HG02970 (cell line): ENCODE measurements around the gene AHCTF1.
"Not testable (repeated sequence)": the region's sequence is repeated elsewhere in the genome, so short reads cannot be mapped to it uniquely, and the experiment has no call there.

ENCODE experiments used
- ATAC-seq: cut with Tn5 transposase; IDR thresholded peaks from one replicate; pipeline ENCODE4 v1.9.1; 2021; ENCODE audit warnings: mild to moderate bottlenecking, moderate library complexity, moderate number of reproducible peaks; ENCODE audit not compliant: unreplicated experiment, low FRiP score

The AHCTF1 gene

DNA sequence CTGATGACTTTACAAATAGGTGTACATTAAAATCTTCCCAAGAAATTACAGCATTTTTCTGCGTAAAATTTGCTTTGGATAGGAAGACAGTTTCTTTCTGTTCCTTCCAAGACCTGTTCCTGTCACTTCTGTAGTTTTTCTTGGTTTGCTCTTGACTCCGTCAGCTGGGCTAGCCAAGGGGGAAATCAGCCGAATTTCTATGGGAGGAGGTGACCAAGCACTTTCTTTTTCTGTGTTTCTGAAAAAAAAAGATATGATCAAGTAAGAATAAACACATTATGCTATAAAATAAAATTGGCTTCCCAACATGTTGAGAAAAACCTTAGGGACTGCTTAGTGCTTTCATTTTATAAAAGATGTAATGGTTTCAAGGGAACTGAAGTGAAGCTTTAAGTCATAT is 91.0 kb downstream of the AHCTF1 start:
- ATAC-seq, result not testable (repeated sequence)

DNA sequence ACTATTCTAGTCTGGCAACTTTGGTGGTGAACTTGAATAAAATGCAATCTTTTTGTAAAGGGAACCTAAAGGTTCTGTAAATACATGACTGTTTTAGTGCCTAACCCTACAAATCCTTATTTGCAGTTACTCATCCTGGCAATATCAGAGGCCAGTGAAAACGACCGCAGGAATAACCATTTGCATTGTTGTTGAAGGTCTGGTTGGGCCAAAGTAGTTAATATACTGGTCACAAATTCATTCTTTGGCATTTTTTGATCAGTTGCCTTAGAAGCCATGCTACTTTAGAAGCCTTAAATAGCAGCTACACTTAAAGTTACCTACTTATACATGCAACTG is 93.7 kb downstream of the AHCTF1 start:
- ATAC-seq, result no peak

DNA sequence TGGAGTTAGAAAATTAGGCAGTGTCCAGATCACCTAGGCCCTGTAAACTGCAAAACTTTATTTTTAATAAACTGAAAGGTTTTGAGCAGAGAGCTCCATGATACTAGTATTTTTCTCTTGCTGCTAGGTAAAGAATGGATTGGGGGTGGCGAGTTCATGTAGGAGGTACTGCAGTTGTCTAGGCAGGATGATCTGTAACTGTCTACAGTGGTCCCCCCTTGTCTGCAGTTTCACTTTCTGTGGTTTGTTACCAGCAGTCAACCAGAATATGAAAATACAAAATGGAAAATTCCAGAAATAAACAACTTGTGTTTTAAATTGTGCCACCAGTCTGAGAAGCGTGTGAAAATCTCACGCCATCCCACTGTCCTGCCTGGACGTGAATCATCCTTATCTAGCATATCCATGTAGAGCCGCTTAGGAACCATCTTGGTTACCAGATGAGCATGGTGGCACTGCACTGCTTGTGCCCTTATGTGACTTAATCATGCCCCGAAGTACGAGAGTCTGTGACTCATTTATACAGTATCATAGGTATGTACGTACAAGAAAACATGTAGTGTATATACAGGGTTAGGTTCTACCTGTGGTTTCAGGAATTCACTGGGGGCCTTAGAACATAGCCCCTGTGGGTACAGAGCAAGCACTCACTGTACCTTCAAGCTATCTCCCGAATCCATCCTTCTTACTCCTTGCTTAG is 94.2 kb downstream of the AHCTF1 start:
- ATAC-seq, result no peak

DNA sequence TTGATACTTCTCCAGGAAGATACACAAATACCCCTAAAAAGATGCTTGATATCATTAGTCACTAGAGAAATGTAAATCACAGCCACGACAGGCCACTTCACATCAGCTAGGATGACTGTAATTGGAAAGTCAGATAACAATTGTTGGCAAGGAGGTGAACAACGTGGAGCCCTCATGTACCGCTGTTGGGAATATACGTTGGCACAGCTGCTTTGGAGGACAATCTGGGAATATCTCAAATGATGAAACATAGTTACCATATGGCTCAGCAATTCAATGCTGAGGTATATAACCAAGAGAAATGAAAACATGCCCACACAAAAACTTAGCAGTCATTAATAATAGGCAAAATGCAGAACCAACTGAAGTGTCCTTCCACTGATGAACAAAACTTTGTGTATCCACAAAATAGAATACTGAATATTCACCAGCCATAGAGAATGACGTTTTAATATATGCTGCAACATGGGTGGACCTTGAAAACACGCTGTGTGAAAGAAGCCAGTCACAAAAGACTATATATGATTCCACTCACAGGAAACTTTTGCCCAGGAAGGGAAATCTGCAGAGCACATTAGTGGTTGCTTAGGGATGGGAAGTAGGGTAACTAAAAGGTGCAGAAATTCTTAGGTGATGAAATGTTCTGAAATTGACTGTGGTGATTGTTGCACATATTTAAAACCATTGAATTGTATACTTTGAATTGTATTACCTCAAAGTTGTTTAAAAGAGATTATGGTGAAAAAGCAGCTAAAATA is 95.4 kb downstream of the AHCTF1 start:
- ATAC-seq, result no peak

DNA sequence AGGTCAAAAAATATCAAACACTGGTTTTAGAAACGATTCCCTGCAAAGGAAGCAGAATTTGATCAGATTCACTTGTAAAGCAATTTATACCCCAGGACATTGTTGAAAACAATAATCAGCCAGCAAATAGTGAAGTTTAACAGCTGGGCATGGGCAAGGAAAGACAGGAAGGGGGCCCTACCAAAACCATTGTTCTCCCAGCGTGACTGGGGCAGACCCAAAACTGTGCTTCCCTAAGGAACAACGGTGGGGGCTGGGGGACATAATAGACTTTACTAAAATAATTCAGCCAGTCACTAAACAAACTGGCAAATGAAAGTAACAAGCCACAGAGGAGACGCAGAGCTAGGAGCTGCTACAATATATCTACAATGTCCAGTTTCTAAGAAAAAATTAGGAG is 100.2 kb downstream of the AHCTF1 start:
- no peak for ATAC-seq

DNA sequence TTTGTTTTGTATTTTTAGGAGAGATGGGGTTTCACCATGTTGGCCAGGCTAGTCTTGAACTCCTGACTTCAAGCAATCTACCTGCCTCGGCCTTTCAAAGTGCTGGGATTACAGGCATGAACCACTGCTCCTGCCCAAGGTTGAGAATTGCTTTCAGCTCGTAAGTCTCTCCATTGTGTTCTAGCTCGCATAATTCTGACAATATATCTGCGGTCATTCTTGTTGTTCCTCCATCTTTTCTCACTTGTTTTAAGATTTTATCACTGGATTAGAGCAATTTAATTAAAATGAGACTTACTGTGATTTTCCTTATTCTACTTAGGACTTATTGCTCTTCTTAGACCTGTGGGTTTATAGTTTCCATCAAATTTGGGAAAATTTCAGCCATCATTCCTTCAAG is 102.9 kb downstream of the AHCTF1 start:
- ATAC-seq, result no peak

DNA sequence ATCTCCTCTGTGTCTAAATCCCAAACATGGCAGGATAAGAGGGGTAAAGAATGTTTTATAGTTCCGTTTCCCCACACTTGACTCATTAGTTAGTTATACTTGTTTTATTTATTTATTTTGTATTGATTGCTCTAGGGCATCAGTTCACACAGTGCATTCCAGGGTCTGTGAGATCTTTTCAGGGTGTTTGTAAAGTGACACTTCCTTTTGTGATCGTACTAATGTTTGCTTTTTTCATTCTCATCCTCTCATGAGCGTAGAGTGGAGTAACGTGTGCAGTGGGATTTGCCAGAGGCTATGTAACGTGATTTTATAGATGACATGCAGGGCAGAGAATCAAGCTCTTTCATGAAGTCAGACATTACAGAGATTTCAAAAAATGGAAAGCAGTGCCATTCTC is 104.4 kb downstream of the AHCTF1 start:
- ATAC-seq, result no peak

DNA sequence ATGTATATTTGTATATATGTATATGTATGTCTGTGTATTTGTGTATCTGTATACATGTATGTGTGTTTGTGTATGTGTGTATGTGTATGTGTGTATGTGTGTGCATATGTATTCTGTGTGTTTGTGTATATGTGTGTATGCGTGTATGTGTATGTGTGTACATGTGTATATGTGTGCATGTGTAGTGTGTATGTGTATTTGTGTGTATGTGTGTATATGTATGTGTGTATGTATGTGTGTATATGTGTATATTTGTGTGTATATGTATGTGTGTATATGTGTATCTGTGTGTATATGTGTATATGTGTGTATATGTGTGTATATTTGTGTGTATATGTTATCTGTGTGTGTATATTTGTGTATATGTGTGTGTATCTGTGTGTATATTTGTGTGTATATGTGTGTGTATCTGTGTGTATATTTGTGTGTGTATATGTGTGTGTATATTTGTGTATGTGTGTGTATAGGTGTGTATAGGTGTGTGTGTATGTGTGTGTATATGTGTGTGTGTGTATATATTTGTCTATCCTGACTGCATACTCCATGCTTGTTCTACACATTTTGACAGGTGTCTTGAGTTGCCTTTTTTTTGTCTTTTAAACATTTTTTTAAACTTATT is 106.1 kb downstream of the AHCTF1 start:
- no peak for ATAC-seq

DNA sequence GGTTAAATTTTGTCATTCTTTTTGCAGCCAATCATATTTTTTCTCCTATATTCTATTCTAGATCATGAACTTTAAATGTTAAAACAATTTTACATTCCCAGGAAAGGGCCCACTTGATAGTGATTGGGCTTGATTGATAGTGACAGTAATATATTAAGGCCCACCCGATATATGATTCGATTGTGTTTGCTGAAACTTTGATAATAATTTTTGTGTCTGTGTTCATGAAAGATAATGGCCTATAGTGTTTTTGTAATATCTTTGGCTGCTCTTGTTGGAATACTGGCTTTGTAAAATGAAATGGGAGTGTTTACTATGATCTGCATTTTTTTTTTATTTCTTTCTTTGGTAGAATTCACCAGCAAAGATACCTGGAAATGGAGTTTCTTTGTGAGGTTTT is 107.2 kb downstream of the AHCTF1 start:
- no peak for ATAC-seq

DNA sequence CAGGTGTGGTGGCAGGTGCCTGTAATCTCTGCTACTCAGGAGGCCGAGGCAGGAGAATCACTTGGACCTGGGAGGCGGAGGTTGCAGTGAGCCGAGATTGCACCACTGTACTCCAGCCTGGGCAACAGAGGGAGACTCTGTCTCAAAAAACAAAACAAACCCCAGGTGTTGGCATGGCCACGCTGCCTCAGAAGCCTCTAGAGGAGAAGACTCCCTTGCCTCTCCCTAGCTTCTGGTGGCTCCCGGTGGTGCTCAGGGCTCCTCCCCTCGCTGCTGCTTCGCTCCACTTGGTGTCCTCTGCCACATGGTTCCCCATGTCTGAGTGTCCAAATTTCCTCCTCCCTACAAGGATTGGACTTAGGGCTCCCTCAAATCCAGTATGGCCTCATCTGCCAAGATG is 109.6 kb downstream of the AHCTF1 start:
- not testable (repeated sequence) for ATAC-seq

DNA sequence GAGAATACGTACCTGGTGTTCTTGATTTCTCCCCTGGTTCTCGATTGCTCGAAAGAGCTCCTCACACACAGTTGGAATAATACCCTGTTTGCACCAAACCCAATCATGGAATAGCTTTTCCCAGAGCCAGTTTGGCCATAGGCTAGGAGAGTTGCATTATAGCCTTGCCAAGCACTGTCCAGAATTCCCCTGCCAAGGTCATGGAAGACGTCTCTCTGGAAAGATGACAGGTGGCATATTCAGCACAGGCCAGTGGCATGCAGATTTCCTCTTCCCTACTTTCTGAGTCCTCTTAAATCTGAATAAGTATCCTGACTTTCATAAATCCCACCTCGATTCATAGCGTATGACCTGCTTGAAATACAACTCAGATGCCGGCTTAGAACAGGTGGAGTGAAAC is 111.1 kb downstream of the AHCTF1 start:
- no peak for ATAC-seq

DNA sequence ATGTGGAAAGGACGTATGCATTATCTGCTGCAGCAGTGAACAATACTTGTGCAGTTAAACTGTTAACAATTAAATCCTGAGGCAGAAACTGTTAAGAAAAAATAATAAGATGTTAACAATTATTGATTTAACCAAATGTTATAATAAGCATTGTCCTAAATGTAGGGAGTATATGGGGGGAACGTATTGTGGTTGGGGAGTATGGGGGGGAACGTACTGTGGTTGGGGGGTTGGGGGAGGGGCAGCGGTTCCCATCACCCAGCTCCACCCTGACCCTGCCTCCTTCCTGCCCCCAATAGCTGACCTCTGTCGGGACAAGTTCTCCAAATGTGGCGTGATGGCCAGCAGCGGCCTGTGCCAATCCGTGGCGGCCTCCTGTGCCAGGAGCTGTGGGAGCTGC is 114.0 kb downstream of the AHCTF1 start:
- ATAC-seq, result not testable (repeated sequence)

DNA sequence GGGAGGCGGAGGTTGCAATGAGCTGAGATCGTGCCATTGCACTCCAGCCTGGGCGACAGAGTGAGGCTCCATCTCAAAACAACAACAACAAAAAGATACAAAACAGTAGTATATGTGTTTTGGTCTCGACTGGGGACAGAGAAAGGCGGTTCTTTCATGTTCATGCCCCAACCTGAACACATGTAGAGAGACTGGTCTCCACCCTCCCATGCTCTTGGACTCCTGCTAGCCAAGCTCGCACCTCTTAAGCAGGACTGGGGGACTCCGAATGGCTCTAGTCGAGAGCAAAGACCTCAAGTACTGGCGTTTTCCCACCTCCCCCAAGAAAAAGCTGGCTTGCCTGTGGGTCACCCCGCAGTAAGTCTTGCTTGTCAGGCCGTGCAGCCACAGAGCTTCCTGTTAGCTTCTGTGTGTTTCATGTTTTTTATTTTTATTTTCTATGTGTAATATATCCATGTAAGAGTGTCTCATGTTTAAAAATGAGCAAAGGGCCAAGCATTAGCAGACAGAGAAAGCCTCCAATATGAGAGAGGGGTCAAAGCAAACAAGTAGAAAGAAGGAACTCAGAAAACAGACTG is 116.0 kb downstream of the AHCTF1 start:
- ATAC-seq, result no peak

DNA sequence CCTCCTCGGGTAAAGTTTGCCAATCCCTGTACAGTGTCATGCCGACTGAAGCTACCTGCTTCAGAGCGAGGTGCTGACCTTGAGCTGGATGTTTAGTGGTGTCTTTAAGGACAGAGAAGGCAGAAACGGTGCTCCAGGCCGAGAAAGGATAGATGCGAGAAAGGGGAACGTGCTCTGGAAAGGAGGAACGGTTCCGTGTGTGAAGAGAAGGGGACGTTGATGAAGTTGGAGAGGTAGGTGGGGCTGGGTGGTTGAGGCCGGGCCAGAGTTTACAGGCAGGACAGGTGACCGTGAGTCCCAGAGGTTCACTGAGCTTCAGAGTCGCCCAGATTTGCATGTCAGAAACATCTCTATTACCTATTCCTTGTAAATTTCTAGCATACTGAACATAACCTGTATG is 116.9 kb downstream of the AHCTF1 start:
- ATAC-seq, result no peak

DNA sequence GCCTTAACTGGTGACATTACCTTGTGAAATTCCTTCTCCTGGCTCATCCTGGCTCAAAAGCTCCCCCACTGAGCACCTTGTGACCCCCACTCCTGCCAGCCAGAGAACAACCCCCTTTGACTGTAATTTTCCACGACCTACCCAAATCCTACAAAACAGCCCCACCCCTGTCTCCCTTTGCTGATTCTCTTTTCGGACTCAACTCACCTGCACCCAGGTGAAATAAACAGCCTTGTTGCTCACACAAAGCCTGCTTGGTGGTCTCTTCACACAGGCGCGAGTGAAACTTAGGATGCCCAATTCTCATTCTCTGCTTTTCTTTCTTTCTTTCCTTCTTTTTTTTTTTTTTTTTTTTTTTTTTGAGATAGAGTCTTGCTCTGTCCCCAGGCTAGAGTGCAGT is 118.4 kb downstream of the AHCTF1 start:
- ATAC-seq, result not testable (repeated sequence)

DNA sequence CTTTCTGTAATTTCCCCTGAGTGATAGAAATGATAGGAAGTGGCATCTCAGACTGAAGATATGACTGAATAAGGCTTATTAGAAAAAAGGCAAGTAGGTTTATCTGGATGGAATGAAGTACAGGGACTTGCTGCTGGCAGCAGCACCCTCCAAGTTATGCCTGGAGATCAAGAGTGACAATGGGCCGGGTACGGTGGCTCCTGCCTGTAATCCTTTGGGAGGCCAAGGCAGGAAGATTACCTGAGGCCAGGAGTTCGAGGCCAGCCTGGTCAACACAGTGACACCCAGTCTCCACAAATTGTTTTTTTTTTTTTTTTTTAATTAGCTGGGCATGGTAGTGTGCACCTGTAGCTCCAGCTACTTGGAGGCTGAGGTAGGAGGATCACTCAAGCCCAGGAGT is 119.8 kb downstream of the AHCTF1 start:
- ATAC-seq, result no peak

DNA sequence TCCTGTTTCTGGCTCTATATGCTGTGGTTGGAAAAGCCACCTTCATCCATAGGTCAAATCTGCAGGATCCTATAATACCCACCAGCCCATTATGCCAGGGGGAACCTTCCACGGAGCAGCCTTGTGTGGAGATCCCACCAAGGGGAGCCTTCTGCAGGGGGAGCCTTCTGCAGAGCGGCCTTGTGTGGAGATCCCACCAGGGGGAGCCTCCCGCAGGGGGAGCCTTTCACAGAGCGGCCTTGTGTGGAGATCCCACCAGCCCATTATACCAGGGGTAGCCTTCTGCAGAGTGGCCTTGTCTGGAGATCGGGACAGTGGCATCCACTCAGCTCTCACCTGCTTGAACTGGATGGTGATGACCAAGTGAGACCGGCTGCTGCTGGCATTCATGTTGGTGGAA is 122.3 kb downstream of the AHCTF1 start:
- no peak for ATAC-seq

DNA sequence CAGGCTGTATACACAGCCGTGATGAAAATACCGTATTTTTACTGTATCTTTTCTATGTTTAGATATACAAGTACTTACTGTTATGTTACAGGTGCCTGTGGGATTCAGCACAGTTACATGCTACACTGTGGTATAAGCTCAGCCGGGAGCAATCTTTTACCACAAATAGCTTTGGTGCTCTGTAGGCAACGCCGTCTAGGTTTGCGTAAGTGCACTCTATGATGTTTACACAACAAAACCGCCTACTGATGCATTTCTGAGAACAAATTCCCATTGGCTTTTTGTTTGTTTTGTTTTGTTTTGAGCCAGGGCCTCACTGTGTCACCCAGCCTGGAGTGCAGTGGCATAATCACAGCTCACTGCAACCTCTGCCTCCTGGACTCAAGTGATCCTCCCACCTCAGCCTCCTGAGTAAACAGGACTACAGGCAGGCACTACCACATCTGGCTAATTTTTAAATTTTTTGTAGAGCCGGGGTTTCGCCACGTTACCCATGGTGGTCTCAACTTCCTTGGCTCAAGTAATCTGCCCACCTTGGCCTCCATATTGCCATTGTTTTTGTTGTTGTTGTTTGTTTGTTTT is 126.5 kb downstream of the AHCTF1 start:
- ATAC-seq, result no peak

DNA sequence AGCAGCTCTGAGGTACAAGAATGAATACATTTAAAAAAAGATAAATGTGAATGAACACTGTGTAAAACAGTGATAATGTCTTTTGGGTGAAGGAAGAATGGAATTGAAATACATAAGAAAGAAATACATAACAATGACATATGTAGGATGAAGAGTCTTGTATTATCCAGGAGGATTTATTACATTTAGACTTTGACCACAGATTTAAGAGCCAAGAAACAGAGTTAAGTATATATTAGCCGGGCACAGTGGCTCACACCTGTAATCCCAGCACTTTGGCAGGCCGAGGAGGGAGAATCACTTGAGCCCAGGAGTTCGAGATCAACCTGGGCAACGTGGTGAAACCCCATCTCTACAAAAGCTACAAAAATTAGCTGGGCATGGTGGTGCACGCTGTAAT is 127.9 kb downstream of the AHCTF1 start:
- no peak for ATAC-seq

DNA sequence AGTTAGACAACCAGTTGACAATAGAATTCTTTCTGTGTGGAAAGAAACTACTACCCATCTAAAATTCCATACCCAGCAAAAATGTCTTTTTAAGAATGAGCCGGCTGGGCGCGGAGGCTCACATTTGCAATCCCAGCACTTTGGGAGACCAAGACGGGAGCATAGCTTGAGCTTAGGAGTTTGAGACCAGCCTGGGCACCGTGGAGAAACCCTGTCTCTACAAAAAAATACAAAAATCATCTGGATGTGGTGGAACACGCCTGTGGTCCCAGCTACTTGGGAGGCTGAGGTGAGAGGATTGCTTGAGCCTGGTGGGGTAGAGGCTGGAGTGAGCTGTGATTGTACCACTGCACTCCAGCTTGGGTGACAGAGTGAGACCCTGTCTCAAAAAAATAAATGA is 128.4 kb downstream of the AHCTF1 start:
- no peak for ATAC-seq
